BLaER1 (cell line): ENCODE data around the gene ABI1.

Experiments used
- H3K27ac ChIP-seq: shearing (Covaris generic); formaldehyde crosslinking; 2 replicates; pipeline ENCODE4 v1.8.1; 2022
- H3K27me3 ChIP-seq: shearing (Covaris generic); formaldehyde crosslinking; 2 replicates; pipeline ENCODE4 v1.8.1; 2022
- H3K36me3 ChIP-seq: shearing (Covaris generic); formaldehyde crosslinking; 2 replicates; pipeline ENCODE4 v1.8.1; 2022
- H3K4me1 ChIP-seq: shearing (Covaris generic); formaldehyde crosslinking; 2 replicates; pipeline ENCODE4 v1.8.1; 2022
- H3K4me2 ChIP-seq: shearing (Covaris generic); formaldehyde crosslinking; 2 replicates; pipeline ENCODE4 v1.8.1; 2022
- H3K4me3 ChIP-seq: shearing (Covaris generic); formaldehyde crosslinking; 2 replicates; pipeline ENCODE4 v1.8.1; 2022
- H3K9ac ChIP-seq: shearing (Covaris generic); formaldehyde crosslinking; 2 replicates; pipeline ENCODE4 v1.8.1; 2022
- H3K9me3 ChIP-seq: shearing (Covaris generic); formaldehyde crosslinking; 2 replicates; pipeline ENCODE4 v1.8.1; 2022
- H4K20me1 ChIP-seq: shearing (Covaris generic); formaldehyde crosslinking; 2 replicates; pipeline ENCODE4 v1.8.1; 2022
- Cebpa-rat ChIP-seq: shearing (Covaris generic); IDR thresholded peaks from 2 replicates; pipeline ENCODE4 v1.8.1; 2022

The ABI1 gene

DNA sequence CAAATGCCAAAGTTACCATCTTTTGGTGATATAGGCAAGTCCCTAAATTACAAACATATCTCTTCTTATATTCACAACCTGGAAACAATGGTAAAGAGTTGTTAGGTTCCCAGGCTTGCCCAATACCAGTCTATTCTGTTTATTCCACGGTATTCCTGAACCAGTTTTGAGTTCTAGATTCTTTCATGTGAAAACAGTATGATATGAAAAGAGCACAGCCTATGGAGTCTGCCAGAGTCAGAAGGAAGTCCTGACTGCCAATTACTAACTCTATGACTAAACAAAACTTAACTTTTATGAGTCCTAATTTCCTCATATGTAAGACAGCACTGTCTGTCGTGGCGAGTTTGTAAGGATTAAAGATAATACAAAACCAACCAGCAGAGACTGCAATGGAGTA is 5.6 kb downstream of the ABI1 start:
- peaks cover 11% of the 10 kb centered on the region for H3K9me3 ChIP-seq
- no peak overlapping the region for H3K4me3 ChIP-seq
- H3K4me2 ChIP-seq: no peak overlapping the region
- TF ChIP-seq Cebpa-rat: no peak
- peaks cover 92% of the 10 kb centered on the region for H4K20me1 ChIP-seq
- H3K36me3 ChIP-seq: peaks cover 37% of the 10 kb centered on the region
- H3K4me1 ChIP-seq: peaks cover 29% of the 10 kb centered on the region
- H3K27ac ChIP-seq: no peak overlapping the region
- no peaks in the 10 kb centered on the region for H3K27me3 ChIP-seq
- H3K9ac ChIP-seq: no peak overlapping the region

DNA sequence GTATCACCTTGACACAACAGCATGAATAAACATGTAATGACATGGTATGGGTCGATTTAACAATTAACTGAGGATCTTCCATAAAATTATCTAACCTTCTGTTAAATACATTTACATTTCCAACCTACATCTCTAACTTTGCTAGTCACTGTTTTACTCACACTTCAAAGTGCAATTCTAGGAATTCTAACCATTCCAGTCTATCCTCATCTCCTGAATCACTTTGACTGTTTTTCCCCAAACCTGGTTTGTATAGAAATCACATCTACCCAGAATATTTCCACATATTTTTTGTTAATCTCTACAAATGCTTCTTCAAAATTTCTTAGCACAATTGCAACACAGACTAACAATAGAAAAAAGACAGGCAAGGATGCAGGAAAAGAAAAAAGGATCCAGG is 6.2 kb downstream of the ABI1 start:
- TF ChIP-seq Cebpa-rat: no peak
- Histone ChIP-seq H3K27ac (no peak overlapping the region), H3K36me3 (peaks cover 37% of the 10 kb centered on the region), H3K9ac (no peak overlapping the region), H3K4me3 (no peak overlapping the region), H3K9me3 (peaks cover 11% of the 10 kb centered on the region), H3K4me1 (peaks cover 29% of the 10 kb centered on the region), H3K4me2 (no peak overlapping the region), H3K27me3 (no peaks in the 10 kb centered on the region), H4K20me1 (peaks cover 92% of the 10 kb centered on the region)

DNA sequence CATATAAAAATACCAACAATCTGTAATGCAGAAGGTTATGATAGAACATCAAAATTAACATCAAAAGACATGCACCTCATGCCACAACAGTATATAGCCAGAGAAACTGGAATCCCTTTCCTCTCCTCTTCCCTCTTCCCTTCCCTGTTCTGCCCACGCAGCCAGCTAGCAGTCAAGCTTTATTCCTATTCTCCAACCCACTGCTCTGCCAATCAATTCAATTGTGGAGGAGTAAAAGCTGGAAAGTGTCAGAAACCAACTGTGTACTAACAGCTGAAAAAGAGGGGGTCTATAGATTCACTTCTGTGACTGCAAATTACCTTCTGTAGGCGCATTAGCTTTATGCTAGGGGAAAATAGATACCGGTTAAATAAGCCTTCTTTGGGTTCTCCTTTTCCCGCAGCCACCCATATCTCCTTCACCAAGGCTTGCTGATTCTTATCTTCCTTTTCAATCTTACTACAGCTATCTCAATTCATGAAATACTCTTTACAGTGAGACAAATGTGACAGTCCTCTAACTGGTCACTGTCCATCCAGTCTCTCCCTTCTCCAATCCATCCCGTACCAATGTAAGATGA is 16.3 kb downstream of the ABI1 start:
- peaks cover 24% of the 10 kb centered on the region for H3K9me3 ChIP-seq
- H3K36me3 ChIP-seq: peaks cover 49% of the 10 kb centered on the region
- no peak overlapping the region for H3K27ac ChIP-seq
- no peak overlapping the region for H3K4me3 ChIP-seq
- H3K4me2 ChIP-seq: no peak overlapping the region
- H3K27me3 ChIP-seq: no peaks in the 10 kb centered on the region
- no peak overlapping the region for H3K9ac ChIP-seq
- no peak for TF ChIP-seq Cebpa-rat
- peaks cover 23% of the 10 kb centered on the region for H3K4me1 ChIP-seq
- peaks cover 90% of the 10 kb centered on the region for H4K20me1 ChIP-seq

DNA sequence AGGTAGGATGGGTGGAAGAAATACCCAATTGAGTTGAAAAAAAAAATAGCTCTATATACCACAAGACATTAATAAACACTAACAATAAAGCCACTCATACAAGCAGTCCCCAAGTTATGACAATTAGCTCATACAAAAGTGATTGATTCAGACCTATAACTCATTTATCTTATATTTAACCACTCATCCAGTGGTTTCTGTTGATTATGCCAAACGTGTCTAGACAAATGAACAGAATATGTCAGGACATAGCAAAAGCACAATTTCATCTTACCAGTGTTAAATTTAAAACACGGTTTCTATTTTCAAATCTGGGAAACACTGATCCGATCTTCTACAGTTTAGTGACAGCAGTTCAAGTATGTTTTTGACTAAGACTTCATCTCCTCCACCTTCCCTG is 17.0 kb downstream of the ABI1 start:
- peaks cover 88% of the 10 kb centered on the region for H4K20me1 ChIP-seq
- peaks cover 57% of the 10 kb centered on the region for H3K36me3 ChIP-seq

DNA sequence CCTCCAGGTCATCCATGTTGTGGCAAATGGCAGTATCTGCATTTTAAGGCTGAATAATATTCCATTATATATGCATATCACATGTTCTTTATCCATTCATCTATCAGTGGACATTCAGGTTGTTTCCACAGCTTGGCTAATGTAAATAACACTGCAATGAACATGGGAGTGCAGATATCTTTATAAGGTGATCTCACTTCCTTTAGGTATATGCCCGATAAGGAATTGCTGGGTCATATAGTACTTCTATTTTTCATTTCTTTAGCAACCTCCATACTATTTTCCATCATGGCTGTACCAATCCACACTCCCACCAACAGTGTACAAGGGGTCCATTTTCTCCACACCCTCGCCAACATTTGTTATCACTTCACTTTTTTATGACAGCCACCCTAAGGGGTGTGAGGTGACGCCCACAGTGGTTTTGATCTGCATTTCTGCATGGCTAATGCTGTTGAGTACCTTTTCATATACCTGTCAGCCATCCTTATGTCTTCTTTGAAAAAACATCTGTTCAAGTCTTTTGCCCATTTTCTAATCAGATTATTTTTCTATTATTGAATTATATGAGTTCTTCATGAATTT is 18.9 kb downstream of the ABI1 start:
- peaks cover 65% of the 10 kb centered on the region for H3K36me3 ChIP-seq
- H3K27me3 ChIP-seq: no peaks in the 10 kb centered on the region
- peaks cover 85% of the 10 kb centered on the region for H4K20me1 ChIP-seq
- no peak overlapping the region for H3K4me3 ChIP-seq
- H3K9ac ChIP-seq: no peak overlapping the region
- peak overlapping the region; percentile 54 for H3K4me2 ChIP-seq
- 0 out of 2 replicates have a peak overlapping the region, but pooled peaks have one; percentile 9 for H3K27ac ChIP-seq
- TF ChIP-seq Cebpa-rat: no peak
- peaks cover 48% of the 10 kb centered on the region for H3K9me3 ChIP-seq
- H3K4me1 ChIP-seq: peaks cover 23% of the 10 kb centered on the region

More for the DNA sequence above, 17.0 kb downstream of the ABI1 start:
- Histone ChIP-seq H3K4me2 (no peak overlapping the region), H3K4me1 (peaks cover 23% of the 10 kb centered on the region), H3K27ac (no peak overlapping the region), H3K9me3 (peaks cover 29% of the 10 kb centered on the region), H3K4me3 (no peak overlapping the region), H3K9ac (no peak overlapping the region), H3K27me3 (no peaks in the 10 kb centered on the region)
- no peak for TF ChIP-seq Cebpa-rat

DNA sequence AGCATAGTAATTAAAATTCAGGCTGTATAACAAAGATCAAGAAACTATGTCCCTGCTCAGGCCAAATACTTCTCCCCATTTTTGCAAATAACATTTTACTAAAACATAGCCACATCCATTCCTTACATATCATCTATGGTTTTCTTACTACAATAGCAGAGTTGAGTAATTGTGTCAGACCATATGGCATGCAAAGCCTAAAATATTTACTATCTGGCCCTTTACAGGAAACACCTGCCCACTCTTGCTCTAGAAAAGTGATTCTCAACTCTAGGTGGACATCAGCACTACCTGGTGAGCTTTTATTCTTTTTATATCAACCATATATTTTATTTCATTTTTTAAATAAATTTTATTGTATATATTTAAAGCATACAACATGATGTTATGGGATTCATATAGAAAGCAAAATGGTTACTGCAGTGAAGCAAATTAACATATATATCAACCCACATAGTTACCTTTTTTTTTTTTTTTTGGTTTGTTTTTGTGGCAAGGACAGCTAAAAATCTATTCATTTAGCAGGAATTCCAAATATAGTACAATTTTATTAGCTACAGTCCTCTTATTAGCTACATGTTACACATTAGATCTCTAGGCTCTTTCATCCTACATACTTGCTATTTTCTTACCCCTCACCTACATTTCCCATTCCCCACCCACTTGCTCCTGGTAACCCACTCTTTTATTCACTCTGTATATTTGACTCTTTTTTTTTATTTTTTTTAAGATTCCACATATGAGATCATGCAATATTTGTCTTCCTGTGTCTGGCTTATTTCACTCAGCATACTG is 19.6 kb downstream of the ABI1 start:
- Histone ChIP-seq H3K27me3 (no peaks in the 10 kb centered on the region), H3K27ac (0 out of 2 replicates have a peak overlapping the region, but pooled peaks have one; percentile 9), H4K20me1 (peaks cover 78% of the 10 kb centered on the region), H3K4me3 (no peak overlapping the region), H3K4me1 (peaks cover 23% of the 10 kb centered on the region), H3K9me3 (peaks cover 55% of the 10 kb centered on the region), H3K4me2 (peak overlapping the region; percentile 54), H3K9ac (no peak overlapping the region), H3K36me3 (peaks cover 64% of the 10 kb centered on the region)
- TF ChIP-seq Cebpa-rat: no peak

DNA sequence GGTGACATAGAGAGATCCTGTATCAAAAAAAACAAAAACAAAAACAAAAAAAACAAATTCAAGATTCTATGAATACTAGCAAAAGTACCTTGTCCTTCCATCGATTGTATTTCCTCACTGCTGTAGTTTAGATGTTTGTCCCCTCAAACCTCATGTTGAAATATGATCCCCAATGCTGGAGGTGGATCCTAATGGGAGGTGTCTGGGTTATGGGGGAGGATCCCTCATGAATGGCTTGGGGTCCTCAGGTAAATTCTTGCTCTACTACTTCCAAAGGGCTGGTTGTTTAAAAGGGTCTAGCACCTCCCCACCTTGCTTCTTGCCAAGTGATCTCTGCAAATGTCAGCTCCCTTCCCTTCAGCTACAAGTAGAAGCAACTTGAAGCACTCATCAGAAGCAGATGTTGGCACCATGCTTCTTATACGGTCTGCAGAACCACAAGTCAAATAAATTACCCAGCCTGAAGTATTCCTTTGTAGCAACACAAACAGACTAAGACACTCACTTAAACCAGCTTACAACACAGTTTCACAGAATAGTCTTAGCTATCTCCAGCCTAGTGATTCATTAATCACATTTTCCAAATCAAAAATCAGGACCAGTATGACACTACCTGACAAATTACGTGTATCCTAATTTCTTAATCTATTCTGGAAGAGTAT is 20.7 kb downstream of the ABI1 start:
- H3K4me1 ChIP-seq: peaks cover 23% of the 10 kb centered on the region
- peak overlapping the region; percentile 54; the same call in 1 of the 2 replicates for H3K4me2 ChIP-seq
- TF ChIP-seq Cebpa-rat: no peak
- H4K20me1 ChIP-seq: peaks cover 70% of the 10 kb centered on the region
- no peaks in the 10 kb centered on the region for H3K27me3 ChIP-seq
- H3K4me3 ChIP-seq: no peak overlapping the region
- peaks cover 66% of the 10 kb centered on the region for H3K9me3 ChIP-seq
- H3K9ac ChIP-seq: no peak overlapping the region
- H3K36me3 ChIP-seq: peaks cover 71% of the 10 kb centered on the region
- no peak overlapping the region for H3K27ac ChIP-seq

DNA sequence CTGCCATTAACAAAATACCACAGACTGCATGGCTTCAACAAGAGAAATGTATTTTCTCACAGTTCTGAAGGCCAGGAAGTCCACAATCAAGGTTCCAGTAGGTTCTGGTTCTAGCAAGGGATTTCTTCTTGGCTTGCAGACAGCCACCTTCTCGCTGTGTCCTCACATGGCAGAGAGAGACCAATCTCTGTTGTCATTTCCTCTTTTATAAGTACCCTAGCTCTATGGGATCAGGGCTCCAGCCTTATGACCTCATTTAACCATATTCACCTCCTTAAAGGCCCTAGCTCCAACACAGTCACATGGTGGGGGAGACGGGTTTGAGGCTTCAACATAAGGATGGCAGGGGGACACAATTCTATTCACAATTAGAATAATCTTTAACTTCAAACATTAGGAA is 23.6 kb downstream of the ABI1 start:
- Histone ChIP-seq H4K20me1 (peaks cover 70% of the 10 kb centered on the region; the same call in 1 of the 2 replicates), H3K9ac (no peak overlapping the region), H3K27me3 (no peaks in the 10 kb centered on the region), H3K9me3 (peaks cover 82% of the 10 kb centered on the region), H3K27ac (no peak overlapping the region), H3K4me1 (peaks cover 23% of the 10 kb centered on the region), H3K4me2 (no peak overlapping the region), H3K4me3 (no peak overlapping the region), H3K36me3 (peaks cover 82% of the 10 kb centered on the region)
- TF ChIP-seq Cebpa-rat: no peak

DNA sequence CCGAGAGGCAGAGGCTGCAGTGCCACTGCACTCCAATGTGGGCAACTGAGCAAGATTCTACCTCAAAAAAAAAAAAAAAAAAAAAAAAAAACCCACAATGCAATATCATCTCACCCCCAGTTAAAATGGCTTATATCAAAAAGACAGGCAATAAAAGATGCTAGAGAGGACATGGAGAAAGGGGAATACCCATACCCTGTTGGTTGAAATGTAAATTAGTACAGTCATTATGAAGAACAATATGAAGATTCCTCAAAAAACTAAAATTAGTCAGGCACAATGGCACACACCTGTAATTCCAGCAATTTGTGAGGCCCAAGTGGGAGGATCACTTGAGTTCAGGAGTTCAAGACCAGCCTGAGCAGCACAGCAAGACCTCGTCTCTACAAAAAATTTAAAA is 25.7 kb downstream of the ABI1 start:
- Histone ChIP-seq H3K9ac (no peak overlapping the region), H3K9me3 (peaks cover 96% of the 10 kb centered on the region), H3K27ac (no peak overlapping the region), H3K4me3 (no peak overlapping the region), H3K36me3 (peaks cover 88% of the 10 kb centered on the region), H3K27me3 (no peaks in the 10 kb centered on the region), H4K20me1 (peaks cover 49% of the 10 kb centered on the region; the same call in 1 of the 2 replicates), H3K4me1 (peaks cover 7% of the 10 kb centered on the region), H3K4me2 (no peak overlapping the region)
- no peak for TF ChIP-seq Cebpa-rat
